HL-60 (cell line): ENCODE data around the gene MRPS31.

Source experiments
- GABPA ChIP-seq: IDR thresholded peaks from 2 replicates; pipeline ENCODE4 v1.6.1; 2012; ENCODE audit warnings: low read depth
- POLR2AphosphoS5 ChIP-seq: IDR thresholded peaks from 2 replicates; pipeline ENCODE4 v1.6.1; 2012; ENCODE audit warnings: low read depth
- TF ChIP-seq, protein P1 (sequence below): IDR thresholded peaks from one replicate; pipeline ENCODE4 v1.5.1; 2011; ENCODE audit warnings: low read length, control low read depth, inconsistent platforms; ENCODE audit not compliant: insufficient read depth
- TF ChIP-seq, protein P2 (sequence below): IDR thresholded peaks from 2 replicates; pipeline ENCODE4 v1.6.1; 2012; ENCODE audit warnings: low read depth; ENCODE audit not compliant: insufficient replicate concordance

GRCh38 chr13:40781717-40782116 lies 10.7 kb upstream of the MRPS31 start:
- TF ChIP-seq POLR2AphosphoS5, result no peak
- TF ChIP-seq, protein P1, sequence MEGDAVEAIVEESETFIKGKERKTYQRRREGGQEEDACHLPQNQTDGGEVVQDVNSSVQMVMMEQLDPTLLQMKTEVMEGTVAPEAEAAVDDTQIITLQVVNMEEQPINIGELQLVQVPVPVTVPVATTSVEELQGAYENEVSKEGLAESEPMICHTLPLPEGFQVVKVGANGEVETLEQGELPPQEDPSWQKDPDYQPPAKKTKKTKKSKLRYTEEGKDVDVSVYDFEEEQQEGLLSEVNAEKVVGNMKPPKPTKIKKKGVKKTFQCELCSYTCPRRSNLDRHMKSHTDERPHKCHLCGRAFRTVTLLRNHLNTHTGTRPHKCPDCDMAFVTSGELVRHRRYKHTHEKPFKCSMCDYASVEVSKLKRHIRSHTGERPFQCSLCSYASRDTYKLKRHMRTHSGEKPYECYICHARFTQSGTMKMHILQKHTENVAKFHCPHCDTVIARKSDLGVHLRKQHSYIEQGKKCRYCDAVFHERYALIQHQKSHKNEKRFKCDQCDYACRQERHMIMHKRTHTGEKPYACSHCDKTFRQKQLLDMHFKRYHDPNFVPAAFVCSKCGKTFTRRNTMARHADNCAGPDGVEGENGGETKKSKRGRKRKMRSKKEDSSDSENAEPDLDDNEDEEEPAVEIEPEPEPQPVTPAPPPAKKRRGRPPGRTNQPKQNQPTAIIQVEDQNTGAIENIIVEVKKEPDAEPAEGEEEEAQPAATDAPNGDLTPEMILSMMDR, result no peak
- no peak for TF ChIP-seq GABPA
- TF ChIP-seq, protein P2, sequence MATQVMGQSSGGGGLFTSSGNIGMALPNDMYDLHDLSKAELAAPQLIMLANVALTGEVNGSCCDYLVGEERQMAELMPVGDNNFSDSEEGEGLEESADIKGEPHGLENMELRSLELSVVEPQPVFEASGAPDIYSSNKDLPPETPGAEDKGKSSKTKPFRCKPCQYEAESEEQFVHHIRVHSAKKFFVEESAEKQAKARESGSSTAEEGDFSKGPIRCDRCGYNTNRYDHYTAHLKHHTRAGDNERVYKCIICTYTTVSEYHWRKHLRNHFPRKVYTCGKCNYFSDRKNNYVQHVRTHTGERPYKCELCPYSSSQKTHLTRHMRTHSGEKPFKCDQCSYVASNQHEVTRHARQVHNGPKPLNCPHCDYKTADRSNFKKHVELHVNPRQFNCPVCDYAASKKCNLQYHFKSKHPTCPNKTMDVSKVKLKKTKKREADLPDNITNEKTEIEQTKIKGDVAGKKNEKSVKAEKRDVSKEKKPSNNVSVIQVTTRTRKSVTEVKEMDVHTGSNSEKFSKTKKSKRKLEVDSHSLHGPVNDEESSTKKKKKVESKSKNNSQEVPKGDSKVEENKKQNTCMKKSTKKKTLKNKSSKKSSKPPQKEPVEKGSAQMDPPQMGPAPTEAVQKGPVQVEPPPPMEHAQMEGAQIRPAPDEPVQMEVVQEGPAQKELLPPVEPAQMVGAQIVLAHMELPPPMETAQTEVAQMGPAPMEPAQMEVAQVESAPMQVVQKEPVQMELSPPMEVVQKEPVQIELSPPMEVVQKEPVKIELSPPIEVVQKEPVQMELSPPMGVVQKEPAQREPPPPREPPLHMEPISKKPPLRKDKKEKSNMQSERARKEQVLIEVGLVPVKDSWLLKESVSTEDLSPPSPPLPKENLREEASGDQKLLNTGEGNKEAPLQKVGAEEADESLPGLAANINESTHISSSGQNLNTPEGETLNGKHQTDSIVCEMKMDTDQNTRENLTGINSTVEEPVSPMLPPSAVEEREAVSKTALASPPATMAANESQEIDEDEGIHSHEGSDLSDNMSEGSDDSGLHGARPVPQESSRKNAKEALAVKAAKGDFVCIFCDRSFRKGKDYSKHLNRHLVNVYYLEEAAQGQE, result no peak
